Measurements from ENCODE around the gene P3H2. TPM values are rescaled to one million over a fixed set of nuclear protein-coding genes. Genes with fewer than 3 reads are reported as not detected.
"Not testable (repeated sequence)": the region's sequence is repeated elsewhere in the genome, so short reads cannot be mapped to it uniquely, and the experiment has no call there.

P3H2 gene
- total RNA-seq, 1 donor from 2014 or later: 61.9 TPM

DNA sequence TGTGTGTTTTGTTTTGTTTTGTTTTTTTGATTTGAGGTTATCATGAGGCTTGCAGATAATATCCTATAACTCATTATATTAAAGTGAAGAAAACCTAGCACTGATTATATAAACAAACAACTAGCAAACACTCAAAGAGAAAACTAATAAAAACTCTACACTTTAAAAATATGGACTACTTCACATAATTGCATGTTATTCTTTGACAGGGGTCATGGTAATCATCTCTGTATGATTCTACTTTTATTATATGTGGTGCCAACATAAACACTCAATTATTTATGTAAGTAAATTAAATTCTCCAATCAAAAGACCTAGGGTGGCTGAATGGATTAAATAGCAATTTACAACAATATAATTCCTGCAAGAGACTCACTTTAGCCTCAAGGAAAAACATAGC is 44.6 kb upstream of the P3H2 start:
- Histone ChIP-seq H3K27ac (no peak overlapping the region), H3K36me3 (no peaks in the 10 kb centered on the region), H3K4me3 (no peak overlapping the region), H3K9me3 (no peaks in the 10 kb centered on the region), H3K27me3 (ENCODE audit: low read depth) (no peaks in the 10 kb centered on the region), H3K4me1 (no peaks in the 10 kb centered on the region)
- TF ChIP-seq, protein P1, sequence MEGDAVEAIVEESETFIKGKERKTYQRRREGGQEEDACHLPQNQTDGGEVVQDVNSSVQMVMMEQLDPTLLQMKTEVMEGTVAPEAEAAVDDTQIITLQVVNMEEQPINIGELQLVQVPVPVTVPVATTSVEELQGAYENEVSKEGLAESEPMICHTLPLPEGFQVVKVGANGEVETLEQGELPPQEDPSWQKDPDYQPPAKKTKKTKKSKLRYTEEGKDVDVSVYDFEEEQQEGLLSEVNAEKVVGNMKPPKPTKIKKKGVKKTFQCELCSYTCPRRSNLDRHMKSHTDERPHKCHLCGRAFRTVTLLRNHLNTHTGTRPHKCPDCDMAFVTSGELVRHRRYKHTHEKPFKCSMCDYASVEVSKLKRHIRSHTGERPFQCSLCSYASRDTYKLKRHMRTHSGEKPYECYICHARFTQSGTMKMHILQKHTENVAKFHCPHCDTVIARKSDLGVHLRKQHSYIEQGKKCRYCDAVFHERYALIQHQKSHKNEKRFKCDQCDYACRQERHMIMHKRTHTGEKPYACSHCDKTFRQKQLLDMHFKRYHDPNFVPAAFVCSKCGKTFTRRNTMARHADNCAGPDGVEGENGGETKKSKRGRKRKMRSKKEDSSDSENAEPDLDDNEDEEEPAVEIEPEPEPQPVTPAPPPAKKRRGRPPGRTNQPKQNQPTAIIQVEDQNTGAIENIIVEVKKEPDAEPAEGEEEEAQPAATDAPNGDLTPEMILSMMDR (IDR thresholded peaks at IDR 0.05): no peak
- intact Hi-C loops (cut with DNase I): no loop called here
- no peak for DNase-seq
- ATAC-seq: no peak

DNA sequence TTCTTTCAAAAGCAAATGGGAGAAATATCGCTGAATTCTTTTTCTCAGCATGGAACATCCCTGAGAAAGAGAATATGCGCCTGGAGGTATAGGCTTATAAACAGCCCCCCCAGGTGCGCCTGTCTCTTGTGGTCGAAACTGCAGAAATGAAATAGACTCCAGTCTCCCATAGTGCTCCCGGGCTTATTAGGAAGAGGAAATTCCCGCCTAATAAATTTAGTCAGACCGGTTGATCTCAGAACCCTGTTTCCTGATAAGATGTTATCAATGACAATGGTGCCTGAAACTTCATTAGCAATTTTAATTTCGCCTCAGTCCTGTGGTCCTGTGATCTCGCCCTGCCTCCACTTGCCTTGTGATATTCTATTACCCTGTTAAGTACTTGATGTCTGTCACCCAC is 41.3 kb upstream of the P3H2 start:
- H3K27ac ChIP-seq; ATAC-seq; intact Hi-C loops (cut with DNase I); H3K27me3 ChIP-seq (ENCODE audit: low read depth); H3K4me1 ChIP-seq; H3K4me3 ChIP-seq; DNase-seq; H3K36me3 ChIP-seq; H3K9me3 ChIP-seq: not testable (repeated sequence)

DNA sequence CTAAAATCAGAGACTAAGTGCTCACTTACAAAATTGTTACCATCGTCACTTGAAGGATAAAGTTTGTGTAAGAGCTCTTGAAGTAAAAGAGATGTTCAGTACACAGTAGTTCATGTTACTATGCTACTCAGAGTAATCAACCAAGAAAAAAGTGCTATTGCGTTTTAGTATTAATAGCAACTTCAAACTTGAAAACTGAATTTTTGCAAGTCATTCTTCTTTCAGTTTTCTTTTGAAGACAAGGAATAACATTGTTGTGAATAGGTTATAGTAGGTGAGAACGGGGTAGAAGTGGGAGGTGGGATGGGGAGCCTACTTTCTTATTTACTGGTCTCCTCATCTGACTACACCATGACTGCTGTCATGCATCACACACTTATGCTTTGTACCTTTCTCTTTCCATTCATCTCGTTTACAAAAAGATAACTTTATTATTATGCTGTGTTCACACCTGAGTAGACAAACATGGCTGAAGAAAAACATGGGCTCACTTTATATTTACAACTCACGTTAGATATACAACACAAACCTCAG is 39.3 kb upstream of the P3H2 start:
- ATAC-seq (peak in 1 of 2 donors; percentile 33), DNase-seq (no peak)
- H3K9me3 ChIP-seq: no peaks in the 10 kb centered on the region
- intact Hi-C loops (cut with DNase I): no loop called here
- H3K4me1 ChIP-seq: no peaks in the 10 kb centered on the region
- TF ChIP-seq, protein P1 (IDR thresholded peaks at IDR 0.05): no peak
- no peaks in the 10 kb centered on the region for H3K36me3 ChIP-seq
- no peaks in the 10 kb centered on the region for H3K27me3 ChIP-seq (ENCODE audit: low read depth)
- no peak overlapping the region for H3K4me3 ChIP-seq
- no peak overlapping the region for H3K27ac ChIP-seq

DNA sequence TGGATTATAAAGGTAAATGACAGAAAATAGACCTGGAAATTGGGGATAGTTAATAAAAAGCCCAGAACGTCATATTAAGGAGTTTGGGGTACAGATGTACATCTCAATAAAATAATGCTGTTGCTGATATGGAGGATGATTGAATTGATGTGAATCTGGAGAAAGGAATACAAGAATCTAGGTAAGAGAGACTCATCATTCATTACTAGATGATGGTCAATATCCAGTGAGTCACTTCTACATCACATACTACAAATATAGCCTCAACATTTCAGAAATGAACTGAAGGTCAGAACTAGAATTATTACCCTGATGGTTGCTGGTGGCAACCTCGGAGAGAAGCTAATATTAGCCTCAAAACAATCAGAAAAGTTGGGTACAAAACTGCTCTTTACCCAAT is 37.6 kb upstream of the P3H2 start:
- ATAC-seq: no peak
- H3K4me1 ChIP-seq: no peaks in the 10 kb centered on the region
- intact Hi-C loops (cut with DNase I): no loop called here

DNA sequence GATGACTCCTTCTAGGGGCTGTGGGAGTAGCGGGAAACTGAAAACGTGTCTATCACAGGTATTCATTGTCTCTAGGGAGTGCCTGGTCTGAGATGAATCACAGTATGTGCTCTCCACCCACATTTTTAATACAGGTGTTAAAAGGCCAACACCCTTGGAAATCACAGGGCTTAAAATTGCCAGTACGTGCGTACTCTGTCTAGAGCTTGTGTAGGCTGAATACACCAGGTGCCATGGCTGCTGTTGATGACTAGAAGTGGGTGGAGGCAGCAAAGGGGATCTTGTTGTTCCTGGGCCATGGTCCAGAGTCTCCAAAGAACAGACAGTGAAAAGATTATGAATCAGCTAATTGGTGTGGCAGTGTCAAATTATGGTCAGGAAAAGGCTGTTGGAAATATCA is 35.1 kb upstream of the P3H2 start:
- no peaks in the 10 kb centered on the region for H3K4me1 ChIP-seq
- ATAC-seq (no peak), DNase-seq (no peak)
- no peaks in the 10 kb centered on the region for H3K9me3 ChIP-seq
- no peaks in the 10 kb centered on the region for H3K36me3 ChIP-seq
- TF ChIP-seq, protein P1 (IDR thresholded peaks at IDR 0.05): no peak
- intact Hi-C loops (cut with DNase I): no loop called here
- no peak overlapping the region for H3K27ac ChIP-seq
- no peak overlapping the region for H3K4me3 ChIP-seq
- no peaks in the 10 kb centered on the region for H3K27me3 ChIP-seq (ENCODE audit: low read depth)

More for the DNA sequence above, 37.6 kb upstream of the P3H2 start:
- no peaks in the 10 kb centered on the region for H3K27me3 ChIP-seq (ENCODE audit: low read depth)
- H3K4me3 ChIP-seq: no peak overlapping the region
- TF ChIP-seq, protein P1 (IDR thresholded peaks at IDR 0.05): no peak
- H3K36me3 ChIP-seq: no peaks in the 10 kb centered on the region
- no peak overlapping the region for H3K27ac ChIP-seq
- no peak for DNase-seq
- no peaks in the 10 kb centered on the region for H3K9me3 ChIP-seq

DNA sequence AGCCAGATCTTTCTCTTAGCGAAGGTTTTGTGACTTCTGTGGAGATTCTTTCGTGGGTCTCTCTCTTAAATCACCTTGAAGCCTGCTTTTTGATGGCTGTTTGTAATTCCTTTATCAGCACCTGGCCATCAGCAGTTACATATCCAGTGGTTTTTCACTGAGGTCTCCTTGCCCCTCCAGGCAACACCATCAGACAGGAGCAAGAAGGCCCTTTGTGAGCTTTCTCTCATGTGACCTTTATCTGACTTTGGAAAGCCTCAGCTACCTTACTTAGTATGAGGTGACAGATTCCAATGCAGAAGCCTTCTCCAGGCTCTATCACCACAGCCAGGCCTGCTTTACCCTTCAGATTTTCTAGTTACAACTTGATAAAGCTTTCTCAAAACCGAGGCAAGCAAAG is 30.0 kb upstream of the P3H2 start:
- H3K4me3 ChIP-seq: no peak overlapping the region
- DNase-seq: no peak
- intact Hi-C loops (cut with DNase I): no loop called here
- no peaks in the 10 kb centered on the region for H3K36me3 ChIP-seq
- no peak overlapping the region for H3K27ac ChIP-seq
- no peaks in the 10 kb centered on the region for H3K4me1 ChIP-seq
- no peaks in the 10 kb centered on the region for H3K27me3 ChIP-seq (ENCODE audit: low read depth)
- no peak for ATAC-seq
- TF ChIP-seq, protein P1 (IDR thresholded peaks at IDR 0.05): no peak
- no peaks in the 10 kb centered on the region for H3K9me3 ChIP-seq

DNA sequence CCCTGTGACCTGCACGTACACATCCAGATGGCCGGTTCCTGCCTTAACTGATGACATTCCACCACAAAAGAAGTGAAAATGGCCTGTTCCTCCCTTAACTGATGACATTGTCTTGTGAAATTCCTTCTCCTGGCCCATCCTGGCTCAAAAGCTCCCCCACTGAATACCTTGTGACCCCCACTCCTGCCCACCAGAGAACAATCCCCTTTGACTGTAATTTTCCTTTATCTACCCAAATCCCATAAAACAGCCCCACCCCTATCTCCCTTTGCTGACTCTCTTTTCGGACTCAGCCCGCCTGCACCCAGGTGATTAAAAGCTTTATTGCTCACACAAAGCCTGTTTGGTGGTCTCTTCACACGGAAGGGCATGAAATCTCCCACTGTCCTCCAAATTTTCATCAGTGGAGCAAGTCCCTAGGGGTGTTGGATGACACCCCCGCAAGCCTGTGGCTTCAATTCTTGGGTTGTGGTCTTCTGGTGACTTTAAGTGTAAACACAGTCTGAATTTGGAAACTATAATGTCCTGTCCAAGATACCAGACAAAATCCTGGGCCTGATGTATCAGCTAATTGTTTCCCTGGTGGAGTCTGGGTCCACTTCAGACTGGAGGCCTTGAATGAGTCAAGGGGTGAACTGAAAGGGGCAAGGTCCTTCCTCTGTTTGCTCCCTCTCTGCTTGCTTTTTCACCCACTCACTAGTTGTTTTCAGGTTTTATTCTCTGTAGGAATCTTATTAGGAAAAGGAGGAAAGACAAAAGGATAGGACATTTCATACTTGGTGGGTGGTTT is 29.3 kb upstream of the P3H2 start:
- H3K36me3 ChIP-seq; ATAC-seq; H3K4me1 ChIP-seq; H3K9me3 ChIP-seq; intact Hi-C loops (cut with DNase I); DNase-seq; H3K27ac ChIP-seq; H3K27me3 ChIP-seq (ENCODE audit: low read depth); H3K4me3 ChIP-seq: not testable (repeated sequence)

DNA sequence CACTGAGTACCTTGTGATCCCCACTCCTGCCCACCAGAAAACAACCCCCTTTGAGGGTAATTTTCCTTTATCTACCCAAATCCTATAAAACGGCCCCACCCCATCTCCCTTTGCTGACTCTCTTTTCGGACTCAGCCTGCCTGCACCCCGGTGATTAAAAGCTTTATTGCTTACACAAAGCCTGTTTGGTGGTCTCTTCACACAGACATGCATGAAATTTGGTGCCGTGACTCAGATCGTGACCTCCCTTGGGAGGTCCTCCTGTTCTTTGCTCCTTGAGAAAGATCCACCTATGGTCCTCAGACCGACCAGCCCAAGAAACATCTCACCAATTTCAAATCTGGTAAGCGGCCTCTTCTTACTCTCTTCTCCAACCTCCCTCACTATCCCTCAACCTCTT is 24.1 kb upstream of the P3H2 start:
- H3K4me1 ChIP-seq; H3K36me3 ChIP-seq; H3K4me3 ChIP-seq; H3K27ac ChIP-seq; ATAC-seq; intact Hi-C loops (cut with DNase I); H3K27me3 ChIP-seq (ENCODE audit: low read depth); H3K9me3 ChIP-seq; DNase-seq: not testable (repeated sequence)

All from lower lobe of right lung (tissue), 2 donors.